Measurements from ENCODE around the gene ASB3. TPM values are rescaled to one million over a fixed set of nuclear protein-coding genes. Genes with fewer than 3 reads are reported as not detected.

The ASB3 gene
- total and polyA plus RNA-seq, 9 of the 15 experiments (the other 6 are each of a cell fraction or from before 2014, with no cell fraction given) = 13.6 to 35.3 (median 18.7) TPM

- TF ChIP-seq, protein P1, sequence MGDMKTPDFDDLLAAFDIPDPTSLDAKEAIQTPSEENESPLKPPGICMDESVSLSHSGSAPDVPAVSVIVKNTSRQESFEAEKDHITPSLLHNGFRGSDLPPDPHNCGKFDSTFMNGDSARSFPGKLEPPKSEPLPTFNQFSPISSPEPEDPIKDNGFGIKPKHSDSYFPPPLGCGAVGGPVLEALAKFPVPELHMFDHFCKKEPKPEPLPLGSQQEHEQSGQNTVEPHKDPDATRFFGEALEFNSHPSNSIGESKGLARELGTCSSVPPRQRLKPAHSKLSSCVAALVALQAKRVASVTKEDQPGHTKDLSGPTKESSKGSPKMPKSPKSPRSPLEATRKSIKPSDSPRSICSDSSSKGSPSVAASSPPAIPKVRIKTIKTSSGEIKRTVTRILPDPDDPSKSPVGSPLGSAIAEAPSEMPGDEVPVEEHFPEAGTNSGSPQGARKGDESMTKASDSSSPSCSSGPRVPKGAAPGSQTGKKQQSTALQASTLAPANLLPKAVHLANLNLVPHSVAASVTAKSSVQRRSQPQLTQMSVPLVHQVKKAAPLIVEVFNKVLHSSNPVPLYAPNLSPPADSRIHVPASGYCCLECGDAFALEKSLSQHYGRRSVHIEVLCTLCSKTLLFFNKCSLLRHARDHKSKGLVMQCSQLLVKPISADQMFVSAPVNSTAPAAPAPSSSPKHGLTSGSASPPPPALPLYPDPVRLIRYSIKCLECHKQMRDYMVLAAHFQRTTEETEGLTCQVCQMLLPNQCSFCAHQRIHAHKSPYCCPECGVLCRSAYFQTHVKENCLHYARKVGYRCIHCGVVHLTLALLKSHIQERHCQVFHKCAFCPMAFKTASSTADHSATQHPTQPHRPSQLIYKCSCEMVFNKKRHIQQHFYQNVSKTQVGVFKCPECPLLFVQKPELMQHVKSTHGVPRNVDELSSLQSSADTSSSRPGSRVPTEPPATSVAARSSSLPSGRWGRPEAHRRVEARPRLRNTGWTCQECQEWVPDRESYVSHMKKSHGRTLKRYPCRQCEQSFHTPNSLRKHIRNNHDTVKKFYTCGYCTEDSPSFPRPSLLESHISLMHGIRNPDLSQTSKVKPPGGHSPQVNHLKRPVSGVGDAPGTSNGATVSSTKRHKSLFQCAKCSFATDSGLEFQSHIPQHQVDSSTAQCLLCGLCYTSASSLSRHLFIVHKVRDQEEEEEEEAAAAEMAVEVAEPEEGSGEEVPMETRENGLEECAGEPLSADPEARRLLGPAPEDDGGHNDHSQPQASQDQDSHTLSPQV (IDR thresholded peaks at IDR 0.05) = no peak
- TF ChIP-seq CBFA2T3 (IDR thresholded peaks at IDR 0.05) (peak; percentile 63), FOXA1 (IDR thresholded peaks at IDR 0.05; ENCODE audit: borderline replicate concordance) (no peak), ZZZ3 (IDR thresholded peaks at IDR 0.05) (no peak), TRIM28 (IDR thresholded peaks at IDR 0.05) (no peak), FOS (IDR thresholded peaks at IDR 0.05; ENCODE audit: extremely low read depth, insufficient read length) (no peak), FIP1L1 (IDR thresholded peaks at IDR 0.05; ENCODE audit: low read depth, low read length, poor library complexity, severe bottlenecking) (no peak), ZNF174 (CRISPR knock-in tag; IDR thresholded peaks at IDR 0.05) (no peak), NONO (IDR thresholded peaks at IDR 0.05; ENCODE audit: low read depth in 2 of 2, low read length in 1 of 2) (no peak), ZNF384 (IDR thresholded peaks at IDR 0.05; ENCODE audit: low read depth, low read length) (peak; percentile 87), HDAC1 (IDR thresholded peaks at IDR 0.05) (no peak), ESRRB (CRISPR knock-in tag; IDR thresholded peaks at IDR 0.05; ENCODE audit: borderline replicate concordance) (no peak), SRSF7 (optimal IDR thresholded peaks at IDR 0.05; ENCODE audit: low read depth, low read length) (no peak), ZNF830 (CRISPR knock-in tag; IDR thresholded peaks at IDR 0.05) (no peak), ZNF347 (CRISPR knock-in tag; IDR thresholded peaks at IDR 0.05; ENCODE audit: low read depth) (no peak), CTCFL (IDR thresholded peaks at IDR 0.05; ENCODE audit: borderline replicate concordance, insufficient read depth, low read depth, low read length, poor library complexity, severe bottlenecking) (no peak), XRCC5 (IDR thresholded peaks at IDR 0.05; ENCODE audit: low read depth, low read length) (no peak), NR2C2 (CRISPR knock-in tag; IDR thresholded peaks at IDR 0.05) (no peak), NR2C2 (tag; IDR thresholded peaks at IDR 0.05) (no peak), CBFA2T2 (conservative IDR thresholded peaks at IDR 0.05) (0 out of 2 replicates have a peak, but pooled peaks have one; percentile 6), SMARCE1 (IDR thresholded peaks at IDR 0.05) (0 out of 2 replicates have a peak, but pooled peaks have one; percentile 23), RFX1 (IDR thresholded peaks at IDR 0.05) (no peak), HNRNPLL (IDR thresholded peaks at IDR 0.05; ENCODE audit: low read depth, low read length, poor library complexity, severe bottlenecking) (no peak)
- TF ChIP-seq, protein P2, sequence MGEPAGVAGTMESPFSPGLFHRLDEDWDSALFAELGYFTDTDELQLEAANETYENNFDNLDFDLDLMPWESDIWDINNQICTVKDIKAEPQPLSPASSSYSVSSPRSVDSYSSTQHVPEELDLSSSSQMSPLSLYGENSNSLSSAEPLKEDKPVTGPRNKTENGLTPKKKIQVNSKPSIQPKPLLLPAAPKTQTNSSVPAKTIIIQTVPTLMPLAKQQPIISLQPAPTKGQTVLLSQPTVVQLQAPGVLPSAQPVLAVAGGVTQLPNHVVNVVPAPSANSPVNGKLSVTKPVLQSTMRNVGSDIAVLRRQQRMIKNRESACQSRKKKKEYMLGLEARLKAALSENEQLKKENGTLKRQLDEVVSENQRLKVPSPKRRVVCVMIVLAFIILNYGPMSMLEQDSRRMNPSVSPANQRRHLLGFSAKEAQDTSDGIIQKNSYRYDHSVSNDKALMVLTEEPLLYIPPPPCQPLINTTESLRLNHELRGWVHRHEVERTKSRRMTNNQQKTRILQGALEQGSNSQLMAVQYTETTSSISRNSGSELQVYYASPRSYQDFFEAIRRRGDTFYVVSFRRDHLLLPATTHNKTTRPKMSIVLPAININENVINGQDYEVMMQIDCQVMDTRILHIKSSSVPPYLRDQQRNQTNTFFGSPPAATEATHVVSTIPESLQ (CRISPR knock-in tag; IDR thresholded peaks at IDR 0.05) = no peak
Observed at GRCh38 chr2:53770264-53770663, 16.5 kb downstream of the ASB3 start (continued).
